HTERT RPE-1 (cell line): ENCODE measurements around the gene PRDM1.
"Not testable (repeated sequence)": the region's sequence is repeated elsewhere in the genome, so short reads cannot be mapped to it uniquely, and the experiment has no call there.

Experiments used
- in situ Hi-C: fragments of 300-500 bp; cut with MboI; formaldehyde crosslinking; loops from 4 replicates; pipeline ENCODE4 v1.14.3; 2020; ENCODE audit warnings: low sequenced_read_pairs

Gene PRDM1

GRCh38 chr6:106135911-106136571 lies 49.9 kb downstream of the PRDM1 start:
- in situ Hi-C loops = no loop called here

GRCh38 chr6:106136845-106137244 lies 50.7 kb downstream of the PRDM1 start:
- in situ Hi-C loops = no loop called here

- in situ Hi-C loops = no loop called here
Observed at GRCh38 chr6:106138151-106138550, 52.0 kb downstream of the PRDM1 start.

GRCh38 chr6:106141441-106142237 lies 55.5 kb downstream of the PRDM1 start:
- in situ Hi-C loops = no loop called here

GRCh38 chr6:106142876-106143431 lies 56.8 kb downstream of the PRDM1 start:
- in situ Hi-C loops = no loop called here

- in situ Hi-C loops = no loop called here
Observed at GRCh38 chr6:106143665-106144064, 57.5 kb downstream of the PRDM1 start.

- in situ Hi-C loops = no loop called here
Observed at GRCh38 chr6:106145144-106145543, 59.0 kb downstream of the PRDM1 start.

- in situ Hi-C loops = no loop called here
Observed at GRCh38 chr6:106145741-106146227, 59.6 kb downstream of the PRDM1 start.

- in situ Hi-C loops = no loop called here
Observed at GRCh38 chr6:106146852-106147351, 60.8 kb downstream of the PRDM1 start.

- in situ Hi-C loops = no loop called here
Observed at GRCh38 chr6:106147476-106147875, 61.3 kb downstream of the PRDM1 start.

GRCh38 chr6:106149472-106150069 lies 63.4 kb downstream of the PRDM1 start:
- in situ Hi-C loops = no loop called here

GRCh38 chr6:106152476-106152875 lies 66.3 kb downstream of the PRDM1 start:
- in situ Hi-C loops = not testable (repeated sequence)

GRCh38 chr6:106152952-106153351 lies 66.8 kb downstream of the PRDM1 start:
- in situ Hi-C loops = no loop called here

- in situ Hi-C loops = no loop called here
Observed at GRCh38 chr6:106154326-106154725, 68.2 kb downstream of the PRDM1 start.

GRCh38 chr6:106155219-106155830 lies 69.2 kb downstream of the PRDM1 start:
- in situ Hi-C loops = no loop called here

GRCh38 chr6:106156413-106156812 lies 70.3 kb downstream of the PRDM1 start:
- in situ Hi-C loops = no loop called here

- in situ Hi-C loops = no loop called here
Observed at GRCh38 chr6:106156863-106157262, 70.7 kb downstream of the PRDM1 start.

GRCh38 chr6:106158816-106159215 lies 72.7 kb downstream of the PRDM1 start:
- in situ Hi-C loops = no loop called here
